Measurements from ENCODE around the gene NME8. TPM values are rescaled to one million over a fixed set of nuclear protein-coding genes. Genes with fewer than 3 reads are reported as not detected.

Gene NME8
- polyA plus RNA-seq, 1 donor from 2014 or later: not detected

- peaks cover 0 to 2% (median 0%) of the 10 kb centered on the region in 3 donors for H3K4me1 Mint-ChIP-seq
- no peak overlapping the region for H3K27ac Mint-ChIP-seq
- peaks cover 2% of the 10 kb centered on the region for H3K36me3 Mint-ChIP-seq
- no peak overlapping the region for H3K4me3 Mint-ChIP-seq
- peaks cover 4 to 9% (median 5%) of the 10 kb centered on the region in 3 donors for H3K9me3 Mint-ChIP-seq
- no peaks in the 10 kb centered on the region for H3K27me3 Mint-ChIP-seq
Observed at GRCh38 chr7:37933018-37933566, 84.7 kb downstream of the NME8 start.

DNA sequence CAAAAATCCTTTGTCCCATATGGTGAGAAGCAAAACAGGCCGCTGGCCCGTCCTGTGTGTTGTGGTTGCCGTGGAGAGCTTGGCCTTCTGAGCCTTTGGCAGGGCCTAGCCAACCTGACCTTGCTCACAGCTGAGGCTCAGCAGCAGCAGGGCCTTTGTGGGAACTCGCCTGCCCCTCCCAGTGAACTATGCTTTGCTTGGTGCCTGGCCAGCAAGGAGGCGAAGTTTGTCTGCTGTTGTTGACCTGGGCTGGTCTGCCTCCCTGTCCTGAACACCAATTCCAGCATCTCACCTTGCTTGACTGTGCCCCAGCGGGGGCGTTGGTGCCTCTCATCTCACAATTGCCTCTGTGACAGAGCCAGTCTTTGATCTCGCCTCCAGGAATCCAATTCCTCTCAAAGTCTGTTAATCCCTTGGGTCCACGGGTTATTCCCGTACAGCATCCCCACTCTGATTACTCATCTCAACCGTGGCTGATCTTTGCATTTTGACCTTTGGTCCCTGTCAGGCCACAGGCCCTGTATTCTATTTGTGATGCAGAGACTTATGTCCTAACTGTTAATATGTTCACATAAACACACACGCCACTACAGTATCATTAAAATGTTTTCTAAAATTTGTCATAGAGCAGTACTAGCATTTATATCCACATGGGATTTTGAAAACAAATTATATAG is 94.7 kb downstream of the NME8 start:
- no peak overlapping the region for H3K27ac Mint-ChIP-seq
- H3K27me3 Mint-ChIP-seq: no peaks in the 10 kb centered on the region
- no peaks in the 10 kb centered on the region for H3K9me3 Mint-ChIP-seq
- no peak overlapping the region for H3K4me3 Mint-ChIP-seq
- H3K4me1 Mint-ChIP-seq: no peaks in the 10 kb centered on the region
- H3K36me3 Mint-ChIP-seq: no peaks in the 10 kb centered on the region

DNA sequence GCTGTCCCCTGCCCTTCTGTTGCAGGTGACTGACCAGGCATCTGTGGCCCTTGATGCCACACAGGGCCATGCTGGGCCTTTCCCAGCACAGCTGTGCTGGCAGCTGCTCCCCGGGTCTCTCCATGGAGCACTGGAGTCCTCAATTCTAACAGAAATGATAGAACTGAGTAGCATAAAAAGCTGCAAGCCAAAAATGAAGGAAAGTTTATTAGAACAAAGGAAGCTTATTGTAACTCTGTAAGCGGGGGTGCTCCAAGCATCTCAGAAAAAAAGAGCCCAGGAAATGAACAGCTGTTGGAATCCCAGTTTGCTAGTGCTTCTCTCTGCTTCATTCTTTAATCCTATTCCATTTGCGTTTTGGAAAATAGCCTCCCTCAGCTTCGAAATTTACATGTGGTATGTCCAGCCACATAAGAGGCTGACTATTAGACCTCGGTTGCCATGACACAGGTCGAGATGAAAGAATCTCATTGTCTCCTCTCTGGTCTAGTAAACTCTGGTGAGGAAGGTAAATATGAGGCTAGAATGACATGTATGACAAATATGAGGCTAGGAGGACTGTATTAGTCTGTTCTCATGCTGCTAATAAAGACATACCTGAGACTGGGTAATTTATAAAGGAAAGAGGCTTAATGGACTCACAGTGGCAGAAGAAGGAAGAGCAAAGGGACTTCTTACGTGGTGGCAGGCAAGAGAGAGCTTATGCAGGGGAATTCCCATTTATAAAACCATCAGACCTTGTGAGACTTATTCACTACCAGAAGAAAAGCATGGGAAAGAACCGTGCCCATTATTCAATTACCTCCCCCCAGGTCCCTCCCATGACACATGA is 95.7 kb downstream of the NME8 start:
- Mint-ChIP-seq H3K4me3 (no peak overlapping the region), H3K4me1 (no peaks in the 10 kb centered on the region), H3K9me3 (no peaks in the 10 kb centered on the region), H3K27ac (no peak overlapping the region), H3K36me3 (no peaks in the 10 kb centered on the region), H3K27me3 (no peaks in the 10 kb centered on the region)

GRCh38 chr7:37944737-37945054 is 96.3 kb downstream of the NME8 start:
- Mint-ChIP-seq H3K4me1 (no peaks in the 10 kb centered on the region), H3K27ac (no peak overlapping the region), H3K36me3 (no peaks in the 10 kb centered on the region), H3K4me3 (no peak overlapping the region), H3K9me3 (no peaks in the 10 kb centered on the region), H3K27me3 (no peaks in the 10 kb centered on the region)

- peaks cover 1% of the 10 kb centered on the region for H3K27me3 Mint-ChIP-seq
- no peaks in the 10 kb centered on the region for H3K9me3 Mint-ChIP-seq
- no peaks in the 10 kb centered on the region for H3K4me1 Mint-ChIP-seq
- no peaks in the 10 kb centered on the region for H3K36me3 Mint-ChIP-seq
- H3K4me3 Mint-ChIP-seq: no peak overlapping the region
- H3K27ac Mint-ChIP-seq: no peak overlapping the region
Observed at GRCh38 chr7:37945336-37945735, 96.9 kb downstream of the NME8 start.

DNA sequence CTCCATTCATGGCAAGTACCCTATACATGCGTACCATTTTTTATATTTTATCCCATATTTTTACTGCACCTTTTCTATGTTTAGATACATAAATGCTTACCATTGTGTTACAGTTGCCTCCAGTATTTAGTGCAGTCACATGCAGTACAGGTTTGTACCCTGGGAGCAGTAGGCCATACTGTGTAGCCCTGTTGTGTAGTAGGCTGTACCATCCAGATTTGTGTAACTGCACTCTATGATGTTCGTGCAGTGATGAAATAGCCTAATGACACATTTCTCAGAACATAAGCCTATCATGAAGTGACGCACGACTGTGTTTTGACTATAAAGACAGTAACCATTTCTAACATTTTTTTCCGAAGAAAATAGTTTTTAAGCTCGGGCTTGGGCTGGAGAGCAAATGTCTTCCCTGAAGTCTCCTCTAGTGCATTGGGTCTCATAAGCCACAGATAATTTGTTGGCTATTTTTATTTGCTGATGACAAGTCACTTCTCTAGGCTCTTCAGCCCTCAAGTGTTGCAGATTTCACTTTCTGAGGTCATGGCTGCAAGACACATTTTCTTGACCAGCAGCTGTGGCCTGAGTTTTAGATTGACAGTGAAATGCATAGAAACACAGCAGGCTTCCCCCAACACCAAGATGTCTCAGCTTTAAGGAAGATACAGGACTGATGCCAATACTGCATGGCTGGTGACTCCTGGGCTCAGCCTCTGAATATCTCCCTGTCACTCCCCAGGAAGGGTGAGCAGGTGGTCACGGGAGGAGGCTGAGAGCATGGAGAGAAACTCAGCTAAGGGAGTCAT is 98.9 kb downstream of the NME8 start:
- no peaks in the 10 kb centered on the region for H3K9me3 Mint-ChIP-seq
- H3K27me3 Mint-ChIP-seq: peaks cover 1% of the 10 kb centered on the region
- no peaks in the 10 kb centered on the region for H3K4me1 Mint-ChIP-seq
- no peak overlapping the region for H3K4me3 Mint-ChIP-seq
- no peaks in the 10 kb centered on the region for H3K36me3 Mint-ChIP-seq
- no peak overlapping the region for H3K27ac Mint-ChIP-seq

GRCh38 chr7:37947941-37948210 is 99.5 kb downstream of the NME8 start:
- H3K36me3 Mint-ChIP-seq: no peaks in the 10 kb centered on the region
- H3K27me3 Mint-ChIP-seq: peaks cover 1% of the 10 kb centered on the region
- H3K4me3 Mint-ChIP-seq: no peak overlapping the region
- H3K4me1 Mint-ChIP-seq: no peaks in the 10 kb centered on the region
- no peaks in the 10 kb centered on the region for H3K9me3 Mint-ChIP-seq
- H3K27ac Mint-ChIP-seq: no peak overlapping the region

Other genes with a start within 250 kb of the NME8 start
- not detected for gene GPR141, start 164.8 kb upstream of the NME8 start, polyA plus RNA-seq
- not detected for gene SFRP4, start 68.2 kb downstream of the NME8 start, polyA plus RNA-seq
- 0.63 TPM for gene EPDR1, start 72.0 kb downstream of the NME8 start, polyA plus RNA-seq

All from IgD-negative memory B cell (primary cell).